Omental fat pad (tissue), 4 donors: Measurements from ENCODE around the gene CTIF. TPM values are rescaled to one million over a fixed set of nuclear protein-coding genes. Genes with fewer than 3 reads are reported as not detected.

Source experiments
- ATAC-seq: fragments of 150-250 bp; one replicate; pipeline ENCODE4 v1.9.1; 2016; ENCODE audit warnings: mild to moderate bottlenecking, moderate library complexity; ENCODE audit not compliant: low FRiP score
- DNase-seq: peaks from one replicate; pipeline ENCODE4 v3.0.0-alpha.2; 2019; ENCODE audit warnings: low spot score
- total RNA-seq, 4 donors: library from RNA; depleted of rRNA; stranded (reverse); fragments of >200 nt; gene quantifications; one replicate each; pipeline ENCODE4 v1.1.0, GENCODE V29; 2016
- TF ChIP-seq, protein P1 (sequence below), 3 donors: fragments of 450-650 bp; IDR thresholded peaks; one replicate each; pipeline ENCODE4 v1.5.1; 2016 to 2017; ENCODE audit warnings: antibody characterized with exemption in 3 of 3, mild to moderate bottlenecking in 3 of 3, moderate library complexity in 2 of 3

Gene CTIF
- total RNA-seq, 4 donors from 2014 or later, result 57.5 to 94.0 (median 72.4) TPM

GRCh38 chr18:48608581-48608980 is 69.8 kb downstream of the CTIF start:
- TF ChIP-seq, protein P1, sequence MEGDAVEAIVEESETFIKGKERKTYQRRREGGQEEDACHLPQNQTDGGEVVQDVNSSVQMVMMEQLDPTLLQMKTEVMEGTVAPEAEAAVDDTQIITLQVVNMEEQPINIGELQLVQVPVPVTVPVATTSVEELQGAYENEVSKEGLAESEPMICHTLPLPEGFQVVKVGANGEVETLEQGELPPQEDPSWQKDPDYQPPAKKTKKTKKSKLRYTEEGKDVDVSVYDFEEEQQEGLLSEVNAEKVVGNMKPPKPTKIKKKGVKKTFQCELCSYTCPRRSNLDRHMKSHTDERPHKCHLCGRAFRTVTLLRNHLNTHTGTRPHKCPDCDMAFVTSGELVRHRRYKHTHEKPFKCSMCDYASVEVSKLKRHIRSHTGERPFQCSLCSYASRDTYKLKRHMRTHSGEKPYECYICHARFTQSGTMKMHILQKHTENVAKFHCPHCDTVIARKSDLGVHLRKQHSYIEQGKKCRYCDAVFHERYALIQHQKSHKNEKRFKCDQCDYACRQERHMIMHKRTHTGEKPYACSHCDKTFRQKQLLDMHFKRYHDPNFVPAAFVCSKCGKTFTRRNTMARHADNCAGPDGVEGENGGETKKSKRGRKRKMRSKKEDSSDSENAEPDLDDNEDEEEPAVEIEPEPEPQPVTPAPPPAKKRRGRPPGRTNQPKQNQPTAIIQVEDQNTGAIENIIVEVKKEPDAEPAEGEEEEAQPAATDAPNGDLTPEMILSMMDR (IDR thresholded peaks at IDR 0.05), result no peak
- DNase-seq (no peak), ATAC-seq (no peak)

DNA sequence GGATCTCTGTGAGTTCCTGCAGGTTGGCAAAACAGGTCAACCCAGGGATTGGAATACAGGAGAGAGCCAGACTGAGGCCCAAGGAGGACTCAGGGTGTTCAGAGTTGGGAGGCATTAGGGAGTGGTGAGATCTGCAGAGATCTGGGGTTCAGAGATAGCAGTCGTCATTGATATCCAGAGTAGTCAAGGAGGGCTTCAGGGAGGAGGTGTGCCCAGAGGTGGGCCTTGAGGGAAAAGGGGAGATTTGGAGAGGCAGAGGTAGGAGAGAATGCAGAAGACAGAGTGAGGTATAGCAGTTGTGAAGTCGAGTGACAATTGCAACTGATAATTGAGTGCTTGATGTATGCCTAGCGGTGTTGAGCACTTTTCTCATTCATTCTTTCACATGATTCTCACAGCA is 70.3 kb downstream of the CTIF start:
- TF ChIP-seq, protein P1 (IDR thresholded peaks at IDR 0.05), result no peak
- ATAC-seq (no peak), DNase-seq (no peak)

- no peak for ATAC-seq
- TF ChIP-seq, protein P1 (IDR thresholded peaks at IDR 0.05), result no peak
- DNase-seq, result no peak
Observed at GRCh38 chr18:48609820-48610815, 71.3 kb downstream of the CTIF start.

- DNase-seq, result no peak
- ATAC-seq, result no peak
- TF ChIP-seq, protein P1 (IDR thresholded peaks at IDR 0.05), result no peak
Observed at GRCh38 chr18:48611203-48611602, 72.4 kb downstream of the CTIF start.

- ATAC-seq (peak; percentile 27), DNase-seq (no peak)
- TF ChIP-seq, protein P1 (IDR thresholded peaks at IDR 0.05), result no peak
Observed at GRCh38 chr18:48611785-48612480, 73.1 kb downstream of the CTIF start.

- DNase-seq, result no peak
- TF ChIP-seq, protein P1 (IDR thresholded peaks at IDR 0.05), result no peak
- no peak for ATAC-seq
Observed at GRCh38 chr18:48612511-48612910, 73.7 kb downstream of the CTIF start.
